Ovary (tissue), 9 donors: ENCODE measurements around the gene CDK18. TPM values are rescaled to one million over a fixed set of nuclear protein-coding genes. Genes with fewer than 3 reads are reported as not detected.

ENCODE experiments used
- DNase-seq, 5 donors: peaks; one replicate each; pipeline ENCODE4 v3.0.0-alpha.2; 2019 to 2020
- H3K27ac ChIP-seq, 2 donors: fragments of 200-600 bp; one replicate each; pipeline versions ENCODE4 v1.5.1 to v1.8.0; 2019 to 2022
- H3K27me3 ChIP-seq: fragments of 200-600 bp; one replicate; pipeline ENCODE4 v1.8.0; 2022
- H3K36me3 ChIP-seq: fragments of 200-600 bp; sonication (generic); one replicate; pipeline ENCODE4 v1.5.1; 2019
- H3K4me1 ChIP-seq: one replicate; pipeline ENCODE4 v1.8.1; 2013; ENCODE audit warnings: mild to moderate bottlenecking, moderate library complexity; ENCODE audit not compliant: insufficient read depth
- H3K4me3 ChIP-seq: fragments of 200-600 bp; sonication (generic); one replicate; pipeline ENCODE4 v1.5.1; 2017
- H3K9me3 ChIP-seq, 2 donors: fragments of 200-600 bp in 1 of 2; sonication (generic) in 1 of 2; one replicate each; pipeline versions ENCODE4 v1.5.1 to v1.8.1; 2013 to 2019; ENCODE audit warnings: mild to moderate bottlenecking in 1 of 2, moderate library complexity in 1 of 2
- CTCF ChIP-seq, 3 donors: fragments of 450-650 bp in 2 of 3; fragments of 200-600 bp in 1 of 3; IDR thresholded peaks; one replicate each; pipeline versions ENCODE4 v1.5.1 to v1.8.0; 2016 to 2022; ENCODE audit warnings: antibody characterized with exemption in 3 of 3, mild to moderate bottlenecking in 1 of 3
- EP300 ChIP-seq: sonication (generic); formaldehyde crosslinking; IDR thresholded peaks from one replicate; pipeline ENCODE4 v1.6.1; 2017; ENCODE audit warnings: antibody characterized with exemption
- POLR2A ChIP-seq: fragments of 450-650 bp; IDR thresholded peaks from one replicate; pipeline ENCODE4 v1.6.1; 2017; ENCODE audit warnings: antibody characterized with exemption, mild to moderate bottlenecking, moderate library complexity
- WGBS, 3 donors: extraction: QIAGEN DNeasy Blood & Tissue Kit in 1 of 3; methylation state at CpG; one replicate each; pipeline versions ENCODE4 v1.1.5 to v1.1.7; 2013 to 2017; 5-methylcytosine and 5-hydroxymethylcytosine counted together
- intact Hi-C, 4 donors: fragments of 100-400 bp; cut with DNase I; formaldehyde crosslinking; loops; one replicate each; pipeline versions ENCODE4 v1.11.0 to v1.15.1; 2022 to 2023
- polyA plus RNA-seq, 2 donors: library from polyadenylated mRNA; stranded (reverse); fragments of 200-250 nt in 1 of 2; fragments of 350-450 nt in 1 of 2; fragmentation: Illumina TruSeq in 1 of 2; extraction: RNeasy Lipid Tissue Mini Kit (QIAGEN cat#74804) in 1 of 2; gene quantifications; one replicate each; pipeline ENCODE4 v1.2.3, GENCODE V29; 2013 to 2014
- total RNA-seq, 7 donors: library from RNA; depleted of rRNA in 2 of 7; stranded (reverse); fragments of >200 nt in 2 of 7; fragmentation: NEBNext Ultra II Directional in 3 of 7; extraction: Animal tissue kit (Norgen Biotek cat#: 25700) in 3 of 7; gene quantifications; one replicate each; pipeline versions ENCODE4 v1.1.0 to v1.2.4, GENCODE V29; 2016 to 2023
- donor health status: DM: no; HTN: no; CAD: no; lungs with moderate emphysema.
- donor health status: DM: no; HTN: no; CAD: no.
- donor health status: Bipolar disorder and iron deficiency.
- donor health status: DM: yes; HTN: yes; CAD: no.
- donor health status: DM: no; HTN: no; CAD: no.
- donor health status: DM: yes; HTN: yes; CAD: no.

The CDK18 gene
- total and polyA plus RNA-seq, 9 donors, result 6.3 to 31.5 (median 18.8) TPM

GRCh38 chr1:205521686-205522085 is 17.2 kb downstream of the CDK18 start:
- TF ChIP-seq CTCF (IDR thresholded peaks at IDR 0.05) (no peak), POLR2A (no peak)
- H3K27me3 ChIP-seq, result no peaks in the 10 kb centered on the region
- H3K4me3 ChIP-seq, result no peak overlapping the region
- no peak for DNase-seq
- peaks cover 5% of the 10 kb centered on the region for H3K4me1 ChIP-seq
- intact Hi-C loops, result loop anchor here (2.0 to 10.0 kb wide), 7 partner anchors 33 to 247 kb away; partner anchors contain the start of gene ELK4 (in 1 of the 4)
- no peak overlapping the region for H3K27ac ChIP-seq
- 86 to 90% (median 87%) methylated on average over 6 to 7 of the region's 7 CpGs for WGBS, 3 donors
- H3K9me3 ChIP-seq, result no peaks in the 10 kb centered on the region
- no peaks in the 10 kb centered on the region for H3K36me3 ChIP-seq

GRCh38 chr1:205522692-205523091 is 18.2 kb downstream of the CDK18 start:
- Histone ChIP-seq H3K9me3 (no peaks in the 10 kb centered on the region), H3K36me3 (no peaks in the 10 kb centered on the region), H3K27ac (no peak overlapping the region), H3K4me3 (no peak overlapping the region), H3K4me1 (peaks cover 5% of the 10 kb centered on the region), H3K27me3 (no peaks in the 10 kb centered on the region)
- no peak for DNase-seq
- TF ChIP-seq CTCF (IDR thresholded peaks at IDR 0.05), result no peak
- no peak for TF ChIP-seq EP300
- no peak for TF ChIP-seq POLR2A
- intact Hi-C loops, result loop anchor here (2.0 to 10.0 kb wide), 7 partner anchors 34 to 248 kb away; partner anchors contain the start of gene ELK4 (in 1 of the 4)
- WGBS, 3 donors, result 97 to 100% (median 97%) methylated on average over 5 of the region's 5 CpGs

GRCh38 chr1:205523261-205523890 is 18.9 kb downstream of the CDK18 start:
- H3K4me3 ChIP-seq, result no peak overlapping the region
- no peak for DNase-seq

More at GRCh38 chr1:205523261-205523890, 18.9 kb downstream of the CDK18 start:
- no peak overlapping the region for H3K27ac ChIP-seq
- H3K36me3 ChIP-seq, result no peaks in the 10 kb centered on the region
- WGBS, 3 donors, result 85 to 92% (median 85%) methylated on average over 14 to 16 of the region's 16 CpGs
- peaks cover 5% of the 10 kb centered on the region for H3K4me1 ChIP-seq
- no peaks in the 10 kb centered on the region for H3K27me3 ChIP-seq
- TF ChIP-seq CTCF (IDR thresholded peaks at IDR 0.05) (no peak), POLR2A (no peak), EP300 (no peak)
- H3K9me3 ChIP-seq, result no peaks in the 10 kb centered on the region
- intact Hi-C loops, result loop anchor here (2.0 to 10.0 kb wide), 7 partner anchors 35 to 249 kb away; partner anchors contain the start of gene ELK4 (in 1 of the 4)
